GM12801 (cell line): Measurements from ENCODE around the gene PITPNM3.

ENCODE experiments used
- TF ChIP-seq, protein P1 (sequence below): IDR thresholded peaks from one replicate; pipeline ENCODE4 v1.5.1; 2011; ENCODE audit warnings: control low read depth; ENCODE audit not compliant: insufficient read length; ENCODE audit errors: extremely low read depth

PITPNM3 gene

GRCh38 chr17:6573982-6574686 is 17.8 kb upstream of the PITPNM3 start:
- TF ChIP-seq, protein P1, sequence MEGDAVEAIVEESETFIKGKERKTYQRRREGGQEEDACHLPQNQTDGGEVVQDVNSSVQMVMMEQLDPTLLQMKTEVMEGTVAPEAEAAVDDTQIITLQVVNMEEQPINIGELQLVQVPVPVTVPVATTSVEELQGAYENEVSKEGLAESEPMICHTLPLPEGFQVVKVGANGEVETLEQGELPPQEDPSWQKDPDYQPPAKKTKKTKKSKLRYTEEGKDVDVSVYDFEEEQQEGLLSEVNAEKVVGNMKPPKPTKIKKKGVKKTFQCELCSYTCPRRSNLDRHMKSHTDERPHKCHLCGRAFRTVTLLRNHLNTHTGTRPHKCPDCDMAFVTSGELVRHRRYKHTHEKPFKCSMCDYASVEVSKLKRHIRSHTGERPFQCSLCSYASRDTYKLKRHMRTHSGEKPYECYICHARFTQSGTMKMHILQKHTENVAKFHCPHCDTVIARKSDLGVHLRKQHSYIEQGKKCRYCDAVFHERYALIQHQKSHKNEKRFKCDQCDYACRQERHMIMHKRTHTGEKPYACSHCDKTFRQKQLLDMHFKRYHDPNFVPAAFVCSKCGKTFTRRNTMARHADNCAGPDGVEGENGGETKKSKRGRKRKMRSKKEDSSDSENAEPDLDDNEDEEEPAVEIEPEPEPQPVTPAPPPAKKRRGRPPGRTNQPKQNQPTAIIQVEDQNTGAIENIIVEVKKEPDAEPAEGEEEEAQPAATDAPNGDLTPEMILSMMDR, result no peak

GRCh38 chr17:6572972-6573370 is 16.6 kb upstream of the PITPNM3 start:
- TF ChIP-seq, protein P1, result no peak

- TF ChIP-seq, protein P1, result no peak
Observed at GRCh38 chr17:6571452-6571781, 15.1 kb upstream of the PITPNM3 start.

- TF ChIP-seq, protein P1, result no peak
Observed at GRCh38 chr17:6570731-6571451, 14.5 kb upstream of the PITPNM3 start.

- TF ChIP-seq, protein P1, result no peak
Observed at GRCh38 chr17:6569370-6570285, 13.3 kb upstream of the PITPNM3 start.

- TF ChIP-seq, protein P1, result no peak
Observed at GRCh38 chr17:6568184-6568758, 11.9 kb upstream of the PITPNM3 start.

DNA sequence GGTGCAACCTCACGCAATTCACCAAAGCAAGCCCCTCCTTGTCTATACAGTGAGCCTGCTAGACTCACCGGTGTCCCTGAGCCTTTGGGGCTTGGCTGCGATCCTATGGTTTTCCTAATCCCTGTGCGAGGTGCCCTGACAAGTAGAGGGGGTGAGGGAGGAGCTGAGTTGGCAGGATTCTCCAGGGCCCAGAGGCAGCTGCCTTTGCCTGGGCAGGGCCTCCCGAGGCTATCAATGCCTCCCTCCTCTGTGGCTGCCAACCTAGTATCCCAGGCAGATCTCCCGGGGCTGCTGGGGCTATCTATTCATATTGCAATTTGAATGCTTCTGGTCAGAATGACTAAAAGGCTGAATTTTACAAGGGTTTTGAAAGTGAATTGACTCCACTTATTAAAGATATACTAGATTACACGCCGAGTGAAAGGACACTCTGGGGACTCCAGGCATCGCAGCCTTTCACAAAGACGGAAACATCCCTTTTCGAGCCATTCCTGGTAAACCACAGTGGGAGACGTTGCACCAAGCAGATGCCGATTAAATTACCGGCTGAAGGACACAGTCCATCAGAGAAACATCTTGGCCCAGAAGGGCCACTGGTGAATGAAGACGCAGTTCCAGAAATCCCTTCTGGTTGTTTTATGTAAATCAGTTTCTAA is 11.3 kb upstream of the PITPNM3 start:
- TF ChIP-seq, protein P1, result no peak
